Astrocyte (in vitro differentiated cells and primary cell): ENCODE measurements around the gene CMC4. TPM values are rescaled to one million over a fixed set of nuclear protein-coding genes. Genes with fewer than 3 reads are reported as not detected.

Experiments
- total RNA-seq: library from RNA; stranded (reverse); gene quantifications from 2 replicates; pipeline ENCODE4 v1.2.1, GENCODE V29; 2021

CMC4 gene
- total RNA-seq, 1 donor from 2014 or later = 5.2 TPM

Other genes with a start within 250 kb of the CMC4 start
- not detected in 2 replicates for gene SMIM9, start 236.5 kb downstream of the CMC4 start, total RNA-seq
- 24.8 and 25.6 TPM in 2 replicates for gene F8A1, start 184.8 kb downstream of the CMC4 start, total RNA-seq
- gene F8, start 48.4 kb downstream of the CMC4 start, total RNA-seq = 2.5 TPM in 2 replicates
- 45.8 and 49.5 TPM in 2 replicates for gene FUNDC2, start 44.3 kb downstream of the CMC4 start, total RNA-seq
- 8.9 and 9.1 TPM in 2 replicates for gene MTCP1, start within 50 bp of the CMC4 start, total RNA-seq
- gene BRCC3, start 372 bp upstream of the CMC4 start, total RNA-seq = 21.8 TPM in 2 replicates
- gene VBP1, start 145.3 kb upstream of the CMC4 start, total RNA-seq = 41.4 and 52.3 TPM in 2 replicates
- gene RAB39B, start 193.4 kb upstream of the CMC4 start, total RNA-seq = 1.5 and 2.0 TPM in 2 replicates